Measurements from ENCODE around the gene MYH10. TPM values are rescaled to one million over a fixed set of nuclear protein-coding genes. Genes with fewer than 3 reads are reported as not detected.

The MYH10 gene
- total and polyA plus RNA-seq, 4 donors, result 9.1 to 79.1 (median 25.9) TPM

DNA sequence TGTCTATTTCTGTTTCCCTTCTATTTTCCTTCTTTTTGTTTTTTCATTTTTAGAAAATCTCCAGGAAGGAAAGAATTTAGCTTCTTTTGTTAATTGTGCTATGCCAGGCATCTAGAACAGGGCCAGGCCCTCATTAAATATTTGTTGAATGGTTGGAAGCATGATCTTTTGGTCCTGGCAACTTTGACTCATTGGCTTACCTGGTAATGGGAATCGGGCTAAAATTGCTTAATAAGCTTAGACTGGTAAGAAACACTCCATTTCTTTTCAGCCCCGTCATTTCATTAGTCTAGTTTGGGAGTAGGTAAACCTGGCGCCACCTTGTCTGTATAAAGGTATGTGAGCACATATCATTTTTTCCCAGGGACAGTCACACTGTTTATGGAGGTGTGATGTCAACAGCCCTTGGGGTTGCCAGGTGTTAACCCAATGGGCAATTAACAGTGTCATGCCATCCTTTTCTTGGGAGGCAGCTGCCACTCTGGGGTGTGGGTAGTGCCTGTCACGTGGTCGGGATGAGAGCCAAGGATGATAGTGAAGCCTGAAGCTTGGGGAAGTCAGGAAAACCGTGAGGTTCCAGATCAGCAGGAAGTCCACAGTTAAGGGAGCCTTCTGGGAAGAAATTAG, 204.3 kb downstream of the MYH10 start (continued):
- no peak for TF ChIP-seq HNF4G (IDR thresholded peaks at IDR 0.05)

Small RNA genes lying within 50 kb of the gene (small RNA-seq; reads per million reads assigned to genes)
- gene RNU7-43P, result not detected

Other genes with a start within 250 kb of the MYH10 start
- gene RPL26, start 247.5 kb downstream of the MYH10 start, total RNA-seq, result 1,000 to 10,000 TPM in 1 of 2 donors, 100 to 1,000 TPM in 1; 989 to 1,192 TPM
- 1,000 to 10,000 TPM in 1 of 2 donors, 100 to 1,000 TPM in 1; 309 to 1,118 TPM for gene RPL26, start 247.5 kb downstream of the MYH10 start, polyA plus RNA-seq
- not detected for gene RNF222, start 232.9 kb downstream of the MYH10 start, total RNA-seq
- gene RNF222, start 232.9 kb downstream of the MYH10 start, polyA plus RNA-seq, result not detected
- 10 to 100 TPM; 49.1 to 52.3 TPM for gene NDEL1, start 194.8 kb downstream of the MYH10 start, total RNA-seq
- 10 to 100 TPM; 15.3 to 21.7 TPM for gene NDEL1, start 194.8 kb downstream of the MYH10 start, polyA plus RNA-seq
- not detected for gene CCDC42, start 114.1 kb upstream of the MYH10 start, total RNA-seq
- under 1 TPM in 1 of 2 donors, not detected in 1; 0.05 TPM for gene CCDC42, start 114.1 kb upstream of the MYH10 start, polyA plus RNA-seq
- gene SPDYE4, start 127.8 kb upstream of the MYH10 start, total RNA-seq, result not detected
- gene SPDYE4, start 127.8 kb upstream of the MYH10 start, polyA plus RNA-seq, result not detected
- gene MFSD6L, start 168.6 kb upstream of the MYH10 start, total RNA-seq, result under 1 TPM; 0.05 to 0.25 TPM
- under 1 TPM in 1 of 2 donors, not detected in 1; 0.03 TPM for gene MFSD6L, start 168.6 kb upstream of the MYH10 start, polyA plus RNA-seq
- gene PIK3R6, start 236.9 kb upstream of the MYH10 start, total RNA-seq, result under 1 TPM; 0.17 to 0.37 TPM
- gene PIK3R6, start 236.9 kb upstream of the MYH10 start, polyA plus RNA-seq, result under 1 TPM; 0.15 to 0.18 TPM

Measured in liver (tissue), 5 donors.